OCI-M2 (cell line): ENCODE results near the gene APOC3.

ENCODE experiments used
- DNase-seq: peaks from one replicate; lab custom pipeline; 2025; ENCODE audit not compliant: unreplicated experiment; lab: John Stamatoyannopoulos, UW

APOC3 gene

DNA sequence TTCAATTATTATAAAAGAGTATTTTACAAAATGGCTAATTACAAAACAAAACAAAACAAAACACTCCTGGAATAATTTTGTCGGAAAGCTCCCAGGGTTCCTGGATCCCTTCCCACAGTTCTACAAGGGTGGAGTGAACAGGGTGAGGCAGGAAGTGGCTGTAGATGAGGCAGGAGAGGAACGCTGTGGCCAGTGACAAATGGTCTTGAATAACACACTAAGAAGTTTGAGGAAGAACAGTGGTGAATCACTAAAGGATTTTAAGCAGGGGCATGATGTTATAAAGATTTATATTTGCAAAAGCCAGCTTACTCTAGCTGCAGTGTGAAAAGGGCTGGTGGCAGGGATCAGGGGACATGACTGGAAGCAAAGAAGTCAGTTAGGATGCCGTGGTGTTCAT is 41.5 kb downstream of the APOC3 start:
- DNase-seq: no peak

- DNase-seq: no peak
Measured at GRCh38 chr11:116873381-116873780, 43.7 kb downstream of the APOC3 start.

- no peak for DNase-seq
Measured at GRCh38 chr11:116874251-116874650, 44.5 kb downstream of the APOC3 start.

DNA sequence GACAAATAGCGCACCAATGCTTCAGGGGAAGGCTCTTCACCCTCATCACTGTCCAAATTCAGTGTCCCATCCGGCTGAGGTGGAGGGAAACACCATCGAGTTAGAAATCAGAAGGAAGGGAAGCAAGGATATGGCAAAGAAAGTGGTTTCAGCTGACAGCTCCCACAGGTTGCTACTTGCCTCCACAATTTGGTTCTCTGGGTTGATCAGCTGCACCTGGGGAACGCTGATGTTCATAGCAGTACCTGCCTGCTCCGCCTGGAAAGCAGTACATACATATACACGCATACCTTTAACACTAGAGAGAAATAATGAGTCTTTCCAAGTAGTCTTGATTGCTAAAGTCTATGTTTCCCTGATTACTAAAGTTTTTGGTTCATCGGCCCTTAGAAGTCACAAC is 45.5 kb downstream of the APOC3 start:
- DNase-seq: no peak

DNA sequence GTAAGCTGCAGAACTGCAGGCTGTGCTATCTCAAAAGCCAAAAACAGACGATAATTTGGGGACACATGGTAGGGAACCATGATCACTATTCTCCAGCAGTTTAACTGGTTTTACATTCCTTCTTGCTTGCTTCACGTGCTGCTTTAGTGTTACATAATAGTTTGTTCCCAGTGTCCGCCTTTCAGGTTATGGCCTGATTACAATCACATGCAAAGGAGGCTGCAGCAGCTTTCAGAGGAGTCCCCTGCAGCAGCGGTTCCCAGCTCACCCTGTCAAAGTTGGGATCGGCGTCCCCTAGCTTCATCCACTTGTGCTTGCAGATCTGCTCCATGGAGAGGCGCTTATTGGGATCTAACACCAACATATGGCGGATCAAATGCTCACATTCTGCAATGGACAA is 46.9 kb downstream of the APOC3 start:
- no peak for DNase-seq

GRCh38 chr11:116879800-116880625 is 50.3 kb downstream of the APOC3 start:
- DNase-seq: no peak

DNA sequence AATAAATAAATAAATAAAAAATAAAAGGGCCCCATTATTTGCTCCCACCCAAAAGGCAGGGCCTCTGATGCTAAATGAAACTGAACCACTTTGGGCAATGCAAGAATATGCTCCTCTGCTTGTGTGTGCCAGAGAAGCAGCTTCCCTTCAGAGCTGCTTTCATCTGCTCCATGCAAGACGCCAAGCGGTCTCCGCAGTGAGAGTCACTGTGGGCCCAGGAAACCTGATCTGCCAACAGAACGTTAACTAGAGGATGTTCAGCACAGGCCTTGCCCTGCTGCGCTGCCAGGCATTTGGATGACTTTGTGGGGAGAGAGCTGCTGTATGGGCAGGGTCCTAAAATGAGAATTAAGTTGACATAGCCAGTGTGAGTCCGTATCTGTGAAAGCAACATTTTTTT is 51.4 kb downstream of the APOC3 start:
- DNase-seq: no peak

- DNase-seq: no peak
Measured at GRCh38 chr11:116882386-116882785, 52.7 kb downstream of the APOC3 start.
